ENCODE measurements around the gene GPC4. TPM values are rescaled to one million over a fixed set of nuclear protein-coding genes. Genes with fewer than 3 reads are reported as not detected.

The GPC4 gene
- total RNA-seq, 1 experiment from 2014 or later, result 1.4 TPM

- ChIA-PET POLR2A (no interaction called here), CTCF (no interaction called here)
- in situ Hi-C loops (cut with HindIII; ENCODE audit: low pct_unique_long_range_greater_than_20kb, low sequenced_read_pairs), result no loop called here
- BruUV-seq (replicated peaks), result no TSS peak
- H3K9me3 ChIP-seq (ENCODE audit: control insufficient read depth, insufficient read depth, low read depth, low read length), result no peaks in the 10 kb centered on the region
- no peak overlapping the region for H3K27ac ChIP-seq (ENCODE audit: low read length)
- H3K36me3 ChIP-seq (ENCODE audit: control insufficient read depth, insufficient read depth, low read length), result no peaks in the 10 kb centered on the region
- intact Hi-C loops (cut with micrococcal nuclease; ENCODE audit: unreplicated experiment), result no loop called here
- TF ChIP-seq TCF7L2 (IDR thresholded peaks at IDR 0.05; ENCODE audit: low read depth, low read length), result no peak
- TF ChIP-seq, protein P1, sequence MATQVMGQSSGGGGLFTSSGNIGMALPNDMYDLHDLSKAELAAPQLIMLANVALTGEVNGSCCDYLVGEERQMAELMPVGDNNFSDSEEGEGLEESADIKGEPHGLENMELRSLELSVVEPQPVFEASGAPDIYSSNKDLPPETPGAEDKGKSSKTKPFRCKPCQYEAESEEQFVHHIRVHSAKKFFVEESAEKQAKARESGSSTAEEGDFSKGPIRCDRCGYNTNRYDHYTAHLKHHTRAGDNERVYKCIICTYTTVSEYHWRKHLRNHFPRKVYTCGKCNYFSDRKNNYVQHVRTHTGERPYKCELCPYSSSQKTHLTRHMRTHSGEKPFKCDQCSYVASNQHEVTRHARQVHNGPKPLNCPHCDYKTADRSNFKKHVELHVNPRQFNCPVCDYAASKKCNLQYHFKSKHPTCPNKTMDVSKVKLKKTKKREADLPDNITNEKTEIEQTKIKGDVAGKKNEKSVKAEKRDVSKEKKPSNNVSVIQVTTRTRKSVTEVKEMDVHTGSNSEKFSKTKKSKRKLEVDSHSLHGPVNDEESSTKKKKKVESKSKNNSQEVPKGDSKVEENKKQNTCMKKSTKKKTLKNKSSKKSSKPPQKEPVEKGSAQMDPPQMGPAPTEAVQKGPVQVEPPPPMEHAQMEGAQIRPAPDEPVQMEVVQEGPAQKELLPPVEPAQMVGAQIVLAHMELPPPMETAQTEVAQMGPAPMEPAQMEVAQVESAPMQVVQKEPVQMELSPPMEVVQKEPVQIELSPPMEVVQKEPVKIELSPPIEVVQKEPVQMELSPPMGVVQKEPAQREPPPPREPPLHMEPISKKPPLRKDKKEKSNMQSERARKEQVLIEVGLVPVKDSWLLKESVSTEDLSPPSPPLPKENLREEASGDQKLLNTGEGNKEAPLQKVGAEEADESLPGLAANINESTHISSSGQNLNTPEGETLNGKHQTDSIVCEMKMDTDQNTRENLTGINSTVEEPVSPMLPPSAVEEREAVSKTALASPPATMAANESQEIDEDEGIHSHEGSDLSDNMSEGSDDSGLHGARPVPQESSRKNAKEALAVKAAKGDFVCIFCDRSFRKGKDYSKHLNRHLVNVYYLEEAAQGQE (IDR thresholded peaks at IDR 0.05; ENCODE audit: insufficient read depth in 1 of 2, low read depth in 2 of 2, low read length in 1 of 2), result no peak
- TF ChIP-seq POLR2AphosphoS5 (IDR thresholded peaks at IDR 0.05; ENCODE audit: low read depth, low read length), result no peak
- TF ChIP-seq, protein P2, sequence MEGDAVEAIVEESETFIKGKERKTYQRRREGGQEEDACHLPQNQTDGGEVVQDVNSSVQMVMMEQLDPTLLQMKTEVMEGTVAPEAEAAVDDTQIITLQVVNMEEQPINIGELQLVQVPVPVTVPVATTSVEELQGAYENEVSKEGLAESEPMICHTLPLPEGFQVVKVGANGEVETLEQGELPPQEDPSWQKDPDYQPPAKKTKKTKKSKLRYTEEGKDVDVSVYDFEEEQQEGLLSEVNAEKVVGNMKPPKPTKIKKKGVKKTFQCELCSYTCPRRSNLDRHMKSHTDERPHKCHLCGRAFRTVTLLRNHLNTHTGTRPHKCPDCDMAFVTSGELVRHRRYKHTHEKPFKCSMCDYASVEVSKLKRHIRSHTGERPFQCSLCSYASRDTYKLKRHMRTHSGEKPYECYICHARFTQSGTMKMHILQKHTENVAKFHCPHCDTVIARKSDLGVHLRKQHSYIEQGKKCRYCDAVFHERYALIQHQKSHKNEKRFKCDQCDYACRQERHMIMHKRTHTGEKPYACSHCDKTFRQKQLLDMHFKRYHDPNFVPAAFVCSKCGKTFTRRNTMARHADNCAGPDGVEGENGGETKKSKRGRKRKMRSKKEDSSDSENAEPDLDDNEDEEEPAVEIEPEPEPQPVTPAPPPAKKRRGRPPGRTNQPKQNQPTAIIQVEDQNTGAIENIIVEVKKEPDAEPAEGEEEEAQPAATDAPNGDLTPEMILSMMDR (IDR thresholded peaks at IDR 0.05), result no peak
- no peak for TF ChIP-seq SIN3A (IDR thresholded peaks at IDR 0.05; ENCODE audit: borderline replicate concordance, insufficient read depth, low read depth, low read length)
- H3K4me3 ChIP-seq (ENCODE audit: low read depth in 2 of 2, low read length in 2 of 2), result no peak overlapping the region
- ATAC-seq (no peak), DNase-seq (ENCODE audit: low read depth, low spot score) (no peak)
- H3K4me1 ChIP-seq (ENCODE audit: control insufficient read depth, insufficient read depth, low read length), result no peaks in the 10 kb centered on the region
- peaks cover 7% of the 10 kb centered on the region; the same call in 1 of the 2 replicates for H3K27me3 ChIP-seq (ENCODE audit: control insufficient read depth, insufficient read depth, low read length)
Measured at GRCh38 chrX:133307637-133308498, 107.4 kb downstream of the GPC4 start.

- ATAC-seq (no peak), DNase-seq (ENCODE audit: low read depth, low spot score) (no peak)
- Histone ChIP-seq H3K4me1 (ENCODE audit: control insufficient read depth, insufficient read depth, low read length) (no peaks in the 10 kb centered on the region), H3K4me3 (ENCODE audit: low read depth in 2 of 2, low read length in 2 of 2) (no peak overlapping the region), H3K36me3 (ENCODE audit: control insufficient read depth, insufficient read depth, low read length) (no peaks in the 10 kb centered on the region), H3K27ac (ENCODE audit: low read length) (no peak overlapping the region), H3K27me3 (ENCODE audit: control insufficient read depth, insufficient read depth, low read length) (peaks cover 7% of the 10 kb centered on the region; the same call in 1 of the 2 replicates), H3K9me3 (ENCODE audit: control insufficient read depth, insufficient read depth, low read depth, low read length) (no peaks in the 10 kb centered on the region)
- ChIA-PET POLR2A (no interaction called here), CTCF (no interaction called here)
- no TSS peak for BruUV-seq (replicated peaks)
- intact Hi-C loops (cut with micrococcal nuclease; ENCODE audit: unreplicated experiment), result no loop called here
- TF ChIP-seq, protein P1 (IDR thresholded peaks at IDR 0.05; ENCODE audit: insufficient read depth in 1 of 2, low read depth in 2 of 2, low read length in 1 of 2), result no peak
- TF ChIP-seq, protein P2 (IDR thresholded peaks at IDR 0.05), result no peak
- TF ChIP-seq TCF7L2 (IDR thresholded peaks at IDR 0.05; ENCODE audit: low read depth, low read length) (no peak), SIN3A (IDR thresholded peaks at IDR 0.05; ENCODE audit: borderline replicate concordance, insufficient read depth, low read depth, low read length) (no peak), POLR2AphosphoS5 (IDR thresholded peaks at IDR 0.05; ENCODE audit: low read depth, low read length) (no peak)
- in situ Hi-C loops (cut with HindIII; ENCODE audit: low pct_unique_long_range_greater_than_20kb, low sequenced_read_pairs), result no loop called here
Measured at GRCh38 chrX:133307094-133307493, 108.2 kb downstream of the GPC4 start.
